Spleen (tissue), 7 donors: ENCODE results near the gene HOXC5.

Experiments
- CTCF ChIP-seq, 11 experiments: fragments of 200-600 bp in 7 of 11; fragments of 450-650 bp in 4 of 11; sonication (generic) in 4 of 11; IDR thresholded peaks in 8 of 11; conservative IDR thresholded peaks in 3 of 11; 1 replicate in 7 of 11; 2 replicates in 4 of 11; pipeline versions ENCODE4 v1.4.0 to v1.8.0; 2016 to 2021; ENCODE audit warnings: antibody characterized with exemption in 11 of 11, inconsistent platforms in 4 of 11, mild to moderate bottlenecking in 1 of 11
- POLR2AphosphoS5 ChIP-seq, 3 donors: sonication (generic); formaldehyde crosslinking; IDR thresholded peaks; one replicate each; pipeline ENCODE4 v1.5.1; 2017; ENCODE audit warnings: antibody characterized with exemption in 3 of 3
- donor health status: DM: no; HTN: no; CAD: no; lungs with moderate emphysema.
- donor health status: DM: no; HTN: no; CAD: no.
- donor health status: DM: no; HTN: no; CAD: no.

- TF ChIP-seq CTCF (IDR thresholded peaks at IDR 0.05 in 8 of 11, conservative IDR thresholded peaks at IDR 0.05 in 3 of 11): no peak
- no peak for TF ChIP-seq POLR2AphosphoS5 (IDR thresholded peaks at IDR 0.05)
Measured at GRCh38 chr12:54047964-54048303, 15.1 kb downstream of the HOXC5 start.
